IMR-90 (cell line): Measurements from ENCODE around the gene TOGARAM1. TPM values are rescaled to one million over a fixed set of nuclear protein-coding genes. Genes with fewer than 3 reads are reported as not detected.

Experiments used
- ATAC-seq: fragments of 200-7000 bp; cut with Tn5 transposase; 2 replicates; pipeline ENCODE4 v1.9.1; 2020; ENCODE audit warnings: low read depth, mild to moderate bottlenecking, moderate library complexity
- BruUV-seq: library from RNA; stranded (reverse); fragments of 400-500 nt; replicated peaks from 2 replicates; lab custom pipeline; 2021; lab: Mats Ljungman, UMichigan
- CTCF ChIA-PET: fragments of 300-600 bp; formaldehyde crosslinking; extraction: SDS; loops from one replicate; lab custom pipeline; 2021; ENCODE audit warnings: antibody characterized with exemption; lab: Yijun Ruan, JAX
- POLR2A ChIA-PET: fragments of 300-600 bp; sonication (Branson Sonifier 250); formaldehyde crosslinking; loops from one replicate; lab custom pipeline; 2022; ENCODE audit warnings: antibody characterized with exemption; ENCODE audit not compliant: unreplicated experiment; lab: Charles Lee
- DNase-seq: peaks from one replicate; pipeline ENCODE4 v3.0.0; 2013
- H2AFZ ChIP-seq: replicated peaks from 2 replicates; pipeline ENCODE3; 2013; ENCODE audit warnings: low read length, mild to moderate bottlenecking; ENCODE audit not compliant: poor library complexity
- H2AK5ac ChIP-seq: 2 replicates; pipeline ENCODE4 v1.6.1; 2013; ENCODE audit warnings: low read depth, low read length, inconsistent platforms
- H2AK9ac ChIP-seq: replicated peaks from 2 replicates; pipeline ENCODE3; 2013; ENCODE audit warnings: mild to moderate bottlenecking, low read depth, low read length, moderate library complexity; ENCODE audit not compliant: poor library complexity
- H2BK120ac ChIP-seq: 2 replicates; pipeline ENCODE4 v1.6.1; 2013; ENCODE audit warnings: low read depth, low read length, inconsistent platforms
- H2BK15ac ChIP-seq: 3 replicates; pipeline ENCODE4 v1.6.1; 2013; ENCODE audit warnings: low read depth, low read length, inconsistent platforms
- H2BK20ac ChIP-seq: 2 replicates; pipeline ENCODE4 v1.6.1; 2013; ENCODE audit warnings: low read depth, mild to moderate bottlenecking, inconsistent platforms, low read length, moderate library complexity
- H2BK5ac ChIP-seq: 2 replicates; pipeline ENCODE4 v1.6.1; 2013; ENCODE audit warnings: mild to moderate bottlenecking, low read depth, low read length, inconsistent platforms; ENCODE audit not compliant: poor library complexity, severe bottlenecking
- H3K14ac ChIP-seq: replicated peaks from 2 replicates; pipeline ENCODE4 v1.6.1; 2013; ENCODE audit warnings: low read depth, low read length, inconsistent platforms
- H3K18ac ChIP-seq: 2 replicates; pipeline ENCODE4 v1.6.1; 2013; ENCODE audit warnings: low read depth, low read length, control low read depth
- H3K23ac ChIP-seq: 2 replicates; pipeline ENCODE4 v1.6.1; 2013; ENCODE audit warnings: low read depth, low read length, inconsistent platforms
- H3K27ac ChIP-seq: 2 replicates; pipeline ENCODE4 v1.5.1; 2013; ENCODE audit warnings: mild to moderate bottlenecking, control low read depth, low read length; ENCODE audit not compliant: insufficient read depth
- H3K27me3 ChIP-seq: 2 replicates; pipeline ENCODE4 v1.6.1; 2013; ENCODE audit warnings: low read length; ENCODE audit not compliant: control insufficient read depth, insufficient read depth
- H3K36me3 ChIP-seq: 2 replicates; pipeline ENCODE4 v1.6.1; 2013; ENCODE audit warnings: low read length, mixed read lengths; ENCODE audit not compliant: control insufficient read depth, insufficient read depth
- H3K4ac ChIP-seq: 2 replicates; pipeline ENCODE4 v1.6.1; 2013; ENCODE audit warnings: low read depth, low read length, inconsistent platforms
- H3K4me1 ChIP-seq: 2 replicates; pipeline ENCODE4 v1.6.1; 2013; ENCODE audit warnings: low read length, mixed read lengths; ENCODE audit not compliant: control insufficient read depth, insufficient read depth
- H3K4me2 ChIP-seq: 2 replicates; pipeline ENCODE4 v1.6.1; 2013; ENCODE audit warnings: low read depth, mild to moderate bottlenecking, control low read depth, low read length, moderate library complexity
- H3K4me3 ChIP-seq: 2 replicates; pipeline ENCODE4 v1.5.1; 2013; ENCODE audit warnings: low read depth, mild to moderate bottlenecking, control low read depth, low read length, moderate library complexity; ENCODE audit not compliant: insufficient read depth
- H3K56ac ChIP-seq: 2 replicates; pipeline ENCODE4 v1.6.1; 2013; ENCODE audit warnings: low read length, inconsistent platforms; ENCODE audit not compliant: insufficient read depth; ENCODE audit errors: extremely low read depth
- H3K79me1 ChIP-seq, 2 experiments: 2 replicates each; pipeline ENCODE4 v1.6.1; 2013; ENCODE audit warnings: low read length in 2 of 2, inconsistent platforms in 1 of 2, low read depth in 1 of 2
- H3K9ac ChIP-seq: 2 replicates; pipeline ENCODE4 v1.6.1; 2013; ENCODE audit warnings: low read depth, low read length, control low read depth
- H3K9me1 ChIP-seq: 2 replicates; pipeline ENCODE4 v1.6.1; 2013; ENCODE audit warnings: low read length, inconsistent platforms; ENCODE audit not compliant: insufficient read depth
- H3K9me3 ChIP-seq: 2 replicates; pipeline ENCODE4 v1.6.1; 2013; ENCODE audit warnings: low read length; ENCODE audit not compliant: control insufficient read depth, insufficient read depth
- H4K20me1 ChIP-seq: 2 replicates; pipeline ENCODE4 v1.6.1; 2013; ENCODE audit warnings: low read length, inconsistent platforms; ENCODE audit not compliant: insufficient read depth
- H4K5ac ChIP-seq: 2 replicates; pipeline ENCODE4 v1.6.1; 2013; ENCODE audit warnings: mild to moderate bottlenecking, low read depth, low read length, control low read depth
- H4K8ac ChIP-seq, 2 experiments: 2 replicates each; pipeline ENCODE4 v1.6.1; 2013; ENCODE audit warnings: low read depth in 2 of 2, low read length in 2 of 2, control low read depth in 1 of 2, inconsistent platforms in 1 of 2
- H4K91ac ChIP-seq: 2 replicates; pipeline ENCODE4 v1.6.1; 2013; ENCODE audit warnings: low read depth, low read length, inconsistent platforms; ENCODE audit not compliant: insufficient read depth
- BHLHE40 ChIP-seq: fragments of 150-350 bp; IDR thresholded peaks from 2 replicates; pipeline ENCODE4 v1.6.1; 2016; ENCODE audit warnings: mild to moderate bottlenecking, low read depth, low read length
- CEBPB ChIP-seq: IDR thresholded peaks from 2 replicates; pipeline ENCODE4 v1.6.1; 2012; ENCODE audit warnings: low read depth, low read length, improper control_type of control experiment
- CHD1 ChIP-seq: IDR thresholded peaks from 2 replicates; pipeline ENCODE4 v1.6.1; 2012; ENCODE audit warnings: low read depth, low read length, improper control_type of control experiment
- CTCF ChIP-seq: conservative IDR thresholded peaks from 2 replicates; pipeline ENCODE4 v1.5.1; 2012; ENCODE audit warnings: mild to moderate bottlenecking, low read depth, low read length, improper control_type of control experiment
- ELK1 ChIP-seq: fragments of 150-350 bp; IDR thresholded peaks from 2 replicates; pipeline ENCODE4 v1.6.1; 2016; ENCODE audit warnings: low read depth, mild to moderate bottlenecking, low read length, moderate library complexity, borderline replicate concordance
- FOS ChIP-seq: fragments of 150-350 bp; IDR thresholded peaks from 2 replicates; pipeline ENCODE4 v1.6.1; 2016; ENCODE audit warnings: low read depth, low read length
- MAFK ChIP-seq: IDR thresholded peaks from 2 replicates; pipeline ENCODE4 v1.6.1; 2012; ENCODE audit warnings: low read depth, low read length, improper control_type of control experiment
- MAZ ChIP-seq: IDR thresholded peaks from 2 replicates; pipeline ENCODE4 v1.6.1; 2012; ENCODE audit warnings: low read depth, mild to moderate bottlenecking, low read length, improper control_type of control experiment, moderate library complexity, borderline replicate concordance
- MXI1 ChIP-seq: IDR thresholded peaks from 2 replicates; pipeline ENCODE4 v1.6.1; 2012; ENCODE audit warnings: low read depth, mild to moderate bottlenecking, low read length, moderate library complexity, borderline replicate concordance
- NFE2L2 ChIP-seq: fragments of 150-350 bp; IDR thresholded peaks from 2 replicates; pipeline ENCODE4 v1.6.1; 2016; ENCODE audit warnings: low read depth, mild to moderate bottlenecking, low read length
- POLR2A ChIP-seq: IDR thresholded peaks from 2 replicates; pipeline ENCODE4 v1.6.1; 2012; ENCODE audit warnings: mild to moderate bottlenecking, low read depth, low read length
- RAD21 ChIP-seq: IDR thresholded peaks from 2 replicates; pipeline ENCODE4 v1.6.1; 2012; ENCODE audit warnings: low read length, improper control_type of control experiment
- RCOR1 ChIP-seq: IDR thresholded peaks from 2 replicates; pipeline ENCODE4 v1.6.1; 2012; ENCODE audit warnings: mild to moderate bottlenecking, low read length, improper control_type of control experiment; ENCODE audit not compliant: insufficient replicate concordance
- RFX5 ChIP-seq: IDR thresholded peaks from 2 replicates; pipeline ENCODE4 v1.8.0; 2012; ENCODE audit warnings: low read depth, mild to moderate bottlenecking, low read length, moderate library complexity
- SMC3 ChIP-seq: fragments of 150-350 bp; IDR thresholded peaks from 2 replicates; pipeline ENCODE4 v1.6.1; 2016; ENCODE audit warnings: low read depth, mild to moderate bottlenecking, antibody characterized with exemption, low read length, moderate library complexity
- USF2 ChIP-seq: fragments of 150-350 bp; IDR thresholded peaks from 2 replicates; pipeline ENCODE4 v1.6.1; 2017; ENCODE audit warnings: mild to moderate bottlenecking, antibody characterized with exemption, low read length, low read depth
- WGBS, 2 experiments: methylation state at CpG; one replicate each; pipeline versions ENCODE4 v1.1.5 to v1.1.7; 2013; ENCODE audit warnings: missing lambda C conversion rate in 2 of 2; ENCODE audit not compliant: insufficient read length in 1 of 2; ENCODE audit errors: extremely low coverage in 2 of 2; 5-methylcytosine and 5-hydroxymethylcytosine counted together
- dilution Hi-C: fragments of 300-500 bp; cut with HindIII; formaldehyde crosslinking; loops from one replicate; pipeline ENCODE4 v1.14.3; 2018; ENCODE audit warnings: low sequenced_read_pairs; ENCODE audit not compliant: unreplicated experiment
- in situ Hi-C: fragments of 300-500 bp; cut with MboI; formaldehyde crosslinking; loops from 3 replicates; pipeline ENCODE4 v1.14.3; 2019; ENCODE audit warnings: low sequenced_read_pairs, inconsistent platforms, mixed read lengths
- intact Hi-C: fragments of 100-400 bp; cut with micrococcal nuclease; formaldehyde crosslinking; loops from 2 replicates; pipeline ENCODE4 v1.10.0; 2022
- polyA plus RNA-seq, 3 experiments: library from polyadenylated mRNA; depleted of rRNA; stranded (reverse); fragments of >200 nt; gene quantifications; 2 replicates each; pipeline ENCODE4 v1.2.3, GENCODE V29; 2012; ENCODE audit warnings: low replicate concordance in 1 of 3
- total RNA-seq: library from RNA; depleted of rRNA; stranded (reverse); fragments of >200 nt; gene quantifications from 2 replicates; pipeline ENCODE4 v1.2.3, GENCODE V29; 2012

TOGARAM1 gene
- total and polyA plus RNA-seq, 2 of the 4 experiments (the other 2 are of a cell fraction) = 3.1 to 13.4 TPM

GRCh38 chr14:45066667-45067066 lies 104.7 kb downstream of the TOGARAM1 start:
- Histone ChIP-seq H3K4me1 (no peaks in the 10 kb centered on the region), H2AK9ac (no peak overlapping the region), H2AFZ (no peak overlapping the region), H3K4me2 (no peak overlapping the region), H2BK15ac (no peak overlapping the region), H2BK5ac (no peak overlapping the region), H3K56ac (no peak overlapping the region), H3K14ac (no peak overlapping the region), H2AK5ac (no peak overlapping the region), H4K20me1 (no peaks in the 10 kb centered on the region), H2BK120ac (no peak overlapping the region), H3K27ac (no peak overlapping the region), H3K36me3 (0 out of 2 replicates have a peak, but pooled peaks cover 1% of the 10 kb centered on the region), H3K4me3 (no peak overlapping the region), H3K23ac (no peak overlapping the region), H3K9me3 (no peaks in the 10 kb centered on the region), H3K27me3 (no peaks in the 10 kb centered on the region), H2BK20ac (no peak overlapping the region), H3K4ac (no peak overlapping the region), H3K18ac (no peak overlapping the region), H3K79me1 (peaks cover 0 to 9% of the 10 kb centered on the region in 2 experiments; a peak in 3 of 4 replicates), H4K5ac (no peak overlapping the region), H3K9me1 (no peaks in the 10 kb centered on the region), H4K91ac (no peak overlapping the region), H4K8ac (no peak overlapping the region), H3K9ac (no peak overlapping the region)
- intact Hi-C loops (loop anchor here (5.0 kb wide), 1 partner anchor 39 kb away; no protein-coding TSS in a partner anchor), in situ Hi-C loops (no loop called here), dilution Hi-C loops (no loop called here)
- ATAC-seq (no peak), DNase-seq (no peak)
- BruUV-seq = no TSS peak
- CTCF ChIA-PET = no interaction called here
- WGBS, 2 experiments = no CpG with 5 or more reads among the region's 3 CpGs
- TF ChIP-seq POLR2A (no peak), NFE2L2 (no peak), SMC3 (no peak), MAZ (no peak), RFX5 (no peak), ELK1 (no peak), CTCF (no peak), FOS (no peak), MXI1 (no peak), USF2 (no peak), BHLHE40 (no peak), CHD1 (no peak), CEBPB (no peak), RCOR1 (no peak), MAFK (no peak), RAD21 (no peak)
- POLR2A ChIA-PET = no interaction called here
